Keratinocyte (primary cell): ENCODE data around the gene LRIG1. TPM values are rescaled to one million over a fixed set of nuclear protein-coding genes. Genes with fewer than 3 reads are reported as not detected.

Experiments used
- DNase-seq: peaks from one replicate; pipeline ENCODE4 v3.0.0-alpha.2; 2011; ENCODE audit warnings: low read depth, missing footprints, low spot score
- FAIRE-seq: peaks from 2 replicates; lab custom pipeline; 2011; peaks lifted over from hg19 to GRCh38; lab: Jason Lieb, UNC
- H2AFZ ChIP-seq: 2 replicates; pipeline ENCODE4 v1.6.0; 2012; ENCODE audit warnings: low read length, control low read depth, inconsistent platforms; ENCODE audit not compliant: control insufficient read depth
- H3K27ac ChIP-seq: 2 replicates; pipeline ENCODE4 v1.5.1; 2011; ENCODE audit warnings: low read length; ENCODE audit not compliant: control insufficient read depth, insufficient read depth
- H3K27me3 ChIP-seq: 3 replicates; pipeline ENCODE4 v1.6.0; 2011; ENCODE audit warnings: low read length; ENCODE audit not compliant: control insufficient read depth, insufficient read depth; ENCODE audit errors: extremely low read depth
- H3K36me3 ChIP-seq, 2 experiments: 2 replicates in 1 of 2; 3 replicates in 1 of 2; pipeline ENCODE4 v1.5.1; 2011; ENCODE audit warnings: low read length in 2 of 2, mild to moderate bottlenecking in 1 of 2; ENCODE audit not compliant: control insufficient read depth in 2 of 2, insufficient read depth in 2 of 2; ENCODE audit errors: extremely low read depth in 1 of 2
- H3K4me1 ChIP-seq: 3 replicates; pipeline ENCODE4 v1.5.1; 2011; ENCODE audit warnings: low read length; ENCODE audit not compliant: control insufficient read depth, insufficient read depth; ENCODE audit errors: extremely low read depth
- H3K4me2 ChIP-seq: 3 replicates; pipeline ENCODE4 v1.6.0; 2011; ENCODE audit warnings: low read depth, low read length; ENCODE audit not compliant: control insufficient read depth, insufficient read depth; ENCODE audit errors: extremely low read depth
- H3K4me3 ChIP-seq, 3 experiments: fragments of 200-600 bp in 1 of 3; sonication (generic) in 1 of 3; 2 replicates in 2 of 3; 3 replicates in 1 of 3; pipeline ENCODE4 v1.5.1; 2011 to 2016; ENCODE audit warnings: low read length in 3 of 3, mild to moderate bottlenecking in 3 of 3, control low read depth in 2 of 3, inconsistent platforms in 1 of 3, low read depth in 1 of 3, mixed read lengths in 1 of 3, mixed run types in 1 of 3, moderate library complexity in 1 of 3; ENCODE audit not compliant: control insufficient read depth in 2 of 3, insufficient read depth in 2 of 3; ENCODE audit errors: extremely low read depth in 1 of 3
- H3K79me2 ChIP-seq: 2 replicates; pipeline ENCODE4 v1.6.0; 2012; ENCODE audit warnings: low read length; ENCODE audit not compliant: control insufficient read depth, insufficient read depth
- H3K9ac ChIP-seq: 3 replicates; pipeline ENCODE4 v1.6.0; 2011; ENCODE audit warnings: low read length; ENCODE audit not compliant: control insufficient read depth, insufficient read depth; ENCODE audit errors: extremely low read depth
- H3K9me1 ChIP-seq: 3 replicates; pipeline ENCODE4 v1.6.0; 2011; ENCODE audit warnings: low read length; ENCODE audit not compliant: control insufficient read depth, insufficient read depth; ENCODE audit errors: extremely low read depth
- H3K9me3 ChIP-seq: 2 replicates; pipeline ENCODE4 v1.5.1; 2012; ENCODE audit warnings: low read depth, low read length; ENCODE audit not compliant: control insufficient read depth
- H4K20me1 ChIP-seq: 3 replicates; pipeline ENCODE4 v1.6.0; 2011; ENCODE audit warnings: low read length; ENCODE audit not compliant: control insufficient read depth, insufficient read depth; ENCODE audit errors: extremely low read depth
- EZH2 ChIP-seq: IDR thresholded peaks from one replicate; pipeline ENCODE4 v1.6.1; 2012; ENCODE audit warnings: inconsistent platforms, mild to moderate bottlenecking, low read length, moderate library complexity
- dilution Hi-C: fragments of 300-500 bp; cut with MboI; formaldehyde crosslinking; loops from one replicate; pipeline ENCODE4 v1.7.0; 2020; ENCODE audit warnings: low sequenced_read_pairs; ENCODE audit not compliant: extremely low pct_ligation_motif_present
- polyA plus RNA-seq, 5 experiments: library from polyadenylated mRNA; depleted of rRNA in 3 of 5; stranded (reverse) in 3 of 5; stranded (forward) in 1 of 5; unstranded in 1 of 5; fragments of >200 nt; gene quantifications; 1 replicate in 1 of 5; 2 replicates in 3 of 5; 3 replicates in 1 of 5; pipeline versions ENCODE4 v1.2.1 to v1.2.3, GENCODE V29; 2011 to 2012; ENCODE audit warnings: missing spikeins in 2 of 5, low read depth in 1 of 5, low replicate concordance in 1 of 5
- TF ChIP-seq, protein P1 (sequence below), 3 experiments: IDR thresholded peaks in 1 of 3; conservative IDR thresholded peaks in 1 of 3; optimal IDR thresholded peaks in 1 of 3; 2 replicates in 2 of 3; 3 replicates in 1 of 3; pipeline versions ENCODE3 to v1.5.1; 2011; ENCODE audit warnings: low read length in 3 of 3, mild to moderate bottlenecking in 3 of 3, moderate library complexity in 2 of 3, control low read depth in 1 of 3, inconsistent platforms in 1 of 3; ENCODE audit not compliant: insufficient read depth in 2 of 3; ENCODE audit errors: extremely low read depth in 1 of 3

Gene LRIG1
- polyA plus RNA-seq, 1 donor (not counting 4 experiments of a cell fraction or from before 2014, with no cell fraction given): 17.2 TPM

DNA sequence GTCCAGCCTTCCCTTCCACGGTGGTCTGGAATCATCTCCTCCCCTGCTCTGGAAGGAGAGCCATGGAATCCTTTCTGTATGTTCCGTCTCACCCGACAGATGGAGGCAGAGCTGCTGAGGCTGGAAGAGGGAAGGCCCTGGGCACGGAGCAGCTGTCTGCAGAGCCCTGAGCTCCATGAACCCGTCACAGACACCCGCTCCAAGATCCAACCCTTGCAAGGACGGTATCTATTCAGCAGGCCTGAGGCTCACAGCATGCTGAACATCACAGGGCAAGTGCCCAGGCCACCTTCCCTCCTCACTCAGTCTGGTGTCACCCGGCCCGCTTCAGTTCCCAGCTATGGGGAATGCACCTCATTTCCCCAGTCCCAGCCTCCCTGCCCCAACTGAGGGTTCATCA lies 103.9 kb downstream of the LRIG1 start:
- Histone ChIP-seq H3K4me3 (no peak overlapping the region), H3K9me3 (no peaks in the 10 kb centered on the region), H3K9ac (no peak overlapping the region), H3K9me1 (no peaks in the 10 kb centered on the region), H3K27me3 (no peaks in the 10 kb centered on the region), H3K4me1 (peaks cover 14% of the 10 kb centered on the region), H3K4me2 (no peak overlapping the region), H3K36me3 (peaks cover 4 to 24% of the 10 kb centered on the region in 2 experiments), H2AFZ (no peak overlapping the region), H3K79me2 (no peaks in the 10 kb centered on the region), H4K20me1 (no peaks in the 10 kb centered on the region), H3K27ac (no peak overlapping the region)
- TF ChIP-seq, protein P1, sequence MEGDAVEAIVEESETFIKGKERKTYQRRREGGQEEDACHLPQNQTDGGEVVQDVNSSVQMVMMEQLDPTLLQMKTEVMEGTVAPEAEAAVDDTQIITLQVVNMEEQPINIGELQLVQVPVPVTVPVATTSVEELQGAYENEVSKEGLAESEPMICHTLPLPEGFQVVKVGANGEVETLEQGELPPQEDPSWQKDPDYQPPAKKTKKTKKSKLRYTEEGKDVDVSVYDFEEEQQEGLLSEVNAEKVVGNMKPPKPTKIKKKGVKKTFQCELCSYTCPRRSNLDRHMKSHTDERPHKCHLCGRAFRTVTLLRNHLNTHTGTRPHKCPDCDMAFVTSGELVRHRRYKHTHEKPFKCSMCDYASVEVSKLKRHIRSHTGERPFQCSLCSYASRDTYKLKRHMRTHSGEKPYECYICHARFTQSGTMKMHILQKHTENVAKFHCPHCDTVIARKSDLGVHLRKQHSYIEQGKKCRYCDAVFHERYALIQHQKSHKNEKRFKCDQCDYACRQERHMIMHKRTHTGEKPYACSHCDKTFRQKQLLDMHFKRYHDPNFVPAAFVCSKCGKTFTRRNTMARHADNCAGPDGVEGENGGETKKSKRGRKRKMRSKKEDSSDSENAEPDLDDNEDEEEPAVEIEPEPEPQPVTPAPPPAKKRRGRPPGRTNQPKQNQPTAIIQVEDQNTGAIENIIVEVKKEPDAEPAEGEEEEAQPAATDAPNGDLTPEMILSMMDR (optimal IDR thresholded peaks at IDR 0.05 in 1 of 3, IDR thresholded peaks at IDR 0.05 in 1 of 3, conservative IDR thresholded peaks at IDR 0.05 in 1 of 3; ENCODE audit: extremely low read depth in 1 of 3, insufficient read depth in 2 of 3, low read length in 3 of 3): no peak
- TF ChIP-seq EZH2: no peak
- FAIRE-seq: no peak
- DNase-seq: no peak
- dilution Hi-C loops: no loop called here

DNA sequence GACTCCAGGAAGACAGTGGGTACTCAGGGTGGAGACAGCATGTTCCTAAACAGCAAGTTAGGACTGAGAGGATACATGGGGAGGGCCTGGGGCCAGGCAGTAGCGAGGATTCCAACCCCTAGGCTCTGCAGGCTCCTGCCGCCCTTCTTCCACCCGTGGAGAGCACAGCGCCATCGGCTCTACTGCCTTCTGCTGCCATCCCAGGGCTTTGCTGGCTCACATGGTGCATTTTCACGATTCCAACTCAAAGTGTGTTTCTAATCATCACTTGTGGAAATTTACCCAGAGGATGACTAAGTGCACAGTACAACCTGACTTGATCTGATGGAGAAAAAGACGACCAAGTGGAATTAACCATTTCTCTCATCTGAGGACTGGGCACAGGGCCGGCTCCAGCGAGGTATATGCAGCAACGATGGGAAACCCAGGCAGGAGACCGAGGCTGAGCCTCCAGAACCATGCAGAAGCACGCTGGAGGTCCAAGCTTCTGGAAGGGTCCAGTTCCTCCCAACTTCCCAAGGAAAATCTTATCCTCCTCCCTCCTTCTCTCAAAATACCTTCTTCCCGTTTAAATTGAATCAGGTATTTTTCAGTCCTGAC lies 104.6 kb downstream of the LRIG1 start:
- Histone ChIP-seq H3K9me1 (no peaks in the 10 kb centered on the region), H3K4me1 (peaks cover 14% of the 10 kb centered on the region), H3K27ac (no peak overlapping the region), H3K27me3 (no peaks in the 10 kb centered on the region), H3K9me3 (no peaks in the 10 kb centered on the region), H3K79me2 (no peaks in the 10 kb centered on the region), H3K4me3 (no peak overlapping the region), H2AFZ (no peak overlapping the region), H3K4me2 (no peak overlapping the region), H4K20me1 (no peaks in the 10 kb centered on the region), H3K9ac (no peak overlapping the region), H3K36me3 (peaks cover 4 to 24% of the 10 kb centered on the region in 2 experiments)
- FAIRE-seq: no peak
- TF ChIP-seq, protein P1 (optimal IDR thresholded peaks at IDR 0.05 in 1 of 3, IDR thresholded peaks at IDR 0.05 in 1 of 3, conservative IDR thresholded peaks at IDR 0.05 in 1 of 3; ENCODE audit: extremely low read depth in 1 of 3, insufficient read depth in 2 of 3, low read length in 3 of 3): no peak
- TF ChIP-seq EZH2: no peak
- dilution Hi-C loops: no loop called here
- no peak for DNase-seq
